ENCODE results near the gene IL3RA.
"Not testable (repeated sequence)": the region's sequence is repeated elsewhere in the genome, so short reads cannot be mapped to it uniquely, and the experiment has no call there.

The IL3RA gene

GRCh38 chrX:1332433-1332832, 4.2 kb upstream of the IL3RA start:
- not testable (repeated sequence) for DNase-seq

- no peak for DNase-seq
These were observed 1.7 kb upstream of the IL3RA start for GRCh38 chrX:1334854-1335253.

- no peak for DNase-seq
These were observed 579 bp downstream of the IL3RA start for GRCh38 chrX:1336948-1337779.

- DNase-seq = no peak
These were observed 5.1 kb downstream of the IL3RA start for GRCh38 chrX:1341545-1342184.

- not testable (repeated sequence) for DNase-seq
These were observed 13.0 kb downstream of the IL3RA start for GRCh38 chrX:1349606-1350005.

GRCh38 chrX:1351981-1352714, 15.6 kb downstream of the IL3RA start:
- no peak for DNase-seq

GRCh38 chrX:1354036-1355019, 17.7 kb downstream of the IL3RA start:
- DNase-seq = no peak

GRCh38 chrX:1355131-1356046, 18.8 kb downstream of the IL3RA start:
- no peak for DNase-seq

- DNase-seq = no peak
These were observed 21.4 kb downstream of the IL3RA start for GRCh38 chrX:1357993-1358392.

GRCh38 chrX:1358793-1359476, 22.4 kb downstream of the IL3RA start:
- no peak for DNase-seq

- DNase-seq = no peak
These were observed 22.9 kb downstream of the IL3RA start for GRCh38 chrX:1359477-1359873.

GRCh38 chrX:1360171-1360570, 23.6 kb downstream of the IL3RA start:
- DNase-seq = no peak

- no peak for DNase-seq
These were observed 24.7 kb downstream of the IL3RA start for GRCh38 chrX:1361275-1361674.

GRCh38 chrX:1361910-1362309, 25.3 kb downstream of the IL3RA start:
- no peak for DNase-seq

- DNase-seq = not testable (repeated sequence)
These were observed 29.8 kb downstream of the IL3RA start for GRCh38 chrX:1366363-1366762.

GRCh38 chrX:1368385-1368698, 31.8 kb downstream of the IL3RA start:
- DNase-seq = no peak

- no peak for DNase-seq
These were observed 41.7 kb downstream of the IL3RA start for GRCh38 chrX:1378306-1378759.

GRCh38 chrX:1380672-1381233, 44.2 kb downstream of the IL3RA start:
- DNase-seq = no peak

- DNase-seq = no peak
These were observed 48.2 kb downstream of the IL3RA start for GRCh38 chrX:1384658-1385252.

All from T-helper 9 cell (primary cell).